ENCODE data around the gene SH2D4B.

The SH2D4B gene

GRCh38 chr10:80633383-80633860 lies 95.7 kb downstream of the SH2D4B start:
- no peak for DNase-seq (ENCODE audit: extremely low read depth, low read depth)
- TF ChIP-seq CTCF (IDR thresholded peaks at IDR 0.05; ENCODE audit: low read depth, low read length, missing control alignments) = no peak

DNA sequence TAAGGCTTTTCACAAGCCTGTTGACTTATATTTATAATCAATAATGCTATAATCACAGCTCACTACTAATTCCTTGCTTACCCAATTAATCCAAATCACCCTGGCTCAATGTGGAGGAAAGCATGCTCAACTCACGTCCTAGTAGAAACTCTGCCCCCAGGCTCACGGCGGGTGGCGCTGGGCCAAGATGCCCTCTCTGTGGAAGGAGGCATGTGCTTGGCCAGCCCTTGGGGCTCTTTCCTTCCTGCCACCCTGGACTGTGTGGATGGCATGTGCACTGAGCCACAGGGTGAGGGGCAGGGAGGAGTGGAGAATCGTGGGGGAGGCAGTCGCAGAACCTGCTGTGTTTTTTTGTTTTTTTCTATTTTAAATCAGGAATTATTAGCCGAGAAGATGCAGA lies 96.2 kb downstream of the SH2D4B start:
- DNase-seq (ENCODE audit: extremely low read depth, low read depth) = no peak
- no peak overlapping the region for H3K4me3 ChIP-seq (replicated peaks; ENCODE audit: low read depth, low read length)
- TF ChIP-seq CTCF (IDR thresholded peaks at IDR 0.05; ENCODE audit: low read depth, low read length, missing control alignments) = no peak

More at GRCh38 chr10:80633383-80633860, 95.7 kb downstream of the SH2D4B start:
- H3K4me3 ChIP-seq (replicated peaks; ENCODE audit: low read depth, low read length) = no peak overlapping the region

DNA sequence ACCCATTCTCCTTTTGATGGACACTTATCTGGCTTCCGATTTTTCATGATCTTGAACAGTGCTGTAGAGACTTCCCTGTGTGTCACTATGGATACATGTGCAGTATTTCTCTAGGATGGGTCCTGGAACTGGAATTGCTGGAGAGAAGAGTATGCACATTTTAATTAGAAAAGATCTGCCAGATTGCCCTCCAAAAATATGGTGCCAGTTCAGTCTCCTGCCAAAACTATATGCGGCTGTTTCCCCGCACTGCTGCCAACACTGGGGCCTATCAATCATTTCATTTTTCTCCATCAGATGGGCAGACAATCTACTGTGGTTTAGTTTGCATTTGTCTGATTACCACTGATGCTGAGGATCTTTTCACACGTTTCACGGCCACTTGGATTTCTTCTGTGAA lies 105.0 kb downstream of the SH2D4B start:
- H3K4me3 ChIP-seq (replicated peaks; ENCODE audit: low read depth, low read length) = no peak overlapping the region
- no peak for TF ChIP-seq CTCF (IDR thresholded peaks at IDR 0.05; ENCODE audit: low read depth, low read length, missing control alignments)
- no peak for DNase-seq (ENCODE audit: extremely low read depth, low read depth)

DNA sequence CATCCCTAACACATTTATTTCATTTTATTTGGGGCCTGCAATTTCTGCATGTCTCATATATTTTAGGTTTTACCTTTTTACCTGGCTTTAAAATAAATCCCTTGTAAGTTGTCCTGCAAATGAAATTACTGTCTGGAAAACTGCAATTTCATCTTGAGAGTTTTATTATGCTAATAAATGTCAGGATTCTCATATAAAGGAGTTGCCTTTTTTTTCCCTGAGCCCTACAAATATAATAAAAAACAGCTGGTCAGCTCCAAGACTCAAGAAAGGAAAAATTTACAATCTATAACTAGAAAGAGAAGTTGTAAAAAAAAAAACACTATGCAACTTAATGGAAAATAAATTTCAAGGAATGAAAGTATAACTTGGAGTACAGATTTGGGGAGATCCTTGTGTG lies 108.7 kb downstream of the SH2D4B start:
- no peak for DNase-seq (ENCODE audit: extremely low read depth, low read depth)
- H3K4me3 ChIP-seq (replicated peaks; ENCODE audit: low read depth, low read length) = no peak overlapping the region
- no peak for TF ChIP-seq CTCF (IDR thresholded peaks at IDR 0.05; ENCODE audit: low read depth, low read length, missing control alignments)

DNA sequence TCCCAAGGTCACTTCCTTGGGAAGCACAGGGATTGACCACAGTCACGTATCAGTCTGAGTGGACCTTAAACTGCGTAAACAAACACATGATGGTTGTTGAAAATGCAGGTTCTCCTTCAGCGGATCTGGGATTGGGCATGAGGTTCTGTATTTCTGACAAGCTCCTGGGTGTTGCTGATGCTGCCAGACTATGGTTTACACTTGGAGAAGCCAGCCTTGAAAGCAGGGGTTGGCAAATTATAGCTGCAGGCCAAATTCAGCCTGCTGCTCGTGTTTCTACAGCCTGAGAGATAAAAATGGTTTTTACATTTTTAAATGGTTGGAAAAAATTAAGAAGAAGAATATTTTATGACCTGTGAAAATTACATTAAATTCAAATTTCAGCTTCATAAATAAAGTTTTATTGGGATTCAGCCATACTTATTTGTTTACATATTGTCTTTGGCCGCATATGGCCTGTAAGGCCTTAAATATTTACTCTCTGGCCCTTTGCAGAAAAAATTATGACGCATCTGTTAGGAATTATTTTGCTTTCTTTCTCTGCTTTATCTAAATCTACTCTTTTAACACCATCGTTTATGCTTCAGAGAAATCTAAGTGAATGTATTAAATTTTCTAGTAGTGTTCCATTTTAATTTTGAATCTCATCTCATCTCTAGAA lies 109.6 kb downstream of the SH2D4B start:
- TF ChIP-seq CTCF (IDR thresholded peaks at IDR 0.05; ENCODE audit: low read depth, low read length, missing control alignments) = no peak
- H3K4me3 ChIP-seq (replicated peaks; ENCODE audit: low read depth, low read length) = no peak overlapping the region
- DNase-seq (ENCODE audit: extremely low read depth, low read depth) = no peak

GRCh38 chr10:80648106-80648505 lies 110.4 kb downstream of the SH2D4B start:
- no peak overlapping the region for H3K4me3 ChIP-seq (replicated peaks; ENCODE audit: low read depth, low read length)
- no peak for TF ChIP-seq CTCF (IDR thresholded peaks at IDR 0.05; ENCODE audit: low read depth, low read length, missing control alignments)
- DNase-seq (ENCODE audit: extremely low read depth, low read depth) = no peak

GRCh38 chr10:80649183-80649582 lies 111.5 kb downstream of the SH2D4B start:
- DNase-seq (ENCODE audit: extremely low read depth, low read depth) = no peak
- no peak for TF ChIP-seq CTCF (IDR thresholded peaks at IDR 0.05; ENCODE audit: low read depth, low read length, missing control alignments)
- H3K4me3 ChIP-seq (replicated peaks; ENCODE audit: low read depth, low read length) = no peak overlapping the region
